NB4 (cell line): ENCODE results near the gene RERE.

ENCODE experiments used
- MYC ChIP-seq: IDR thresholded peaks from 2 replicates; pipeline ENCODE4 v1.6.1; 2011; ENCODE audit warnings: low read depth, low read length
- POLR2A ChIP-seq: IDR thresholded peaks from 2 replicates; pipeline ENCODE4 v1.6.1; 2011; ENCODE audit warnings: mild to moderate bottlenecking; ENCODE audit not compliant: insufficient read length; ENCODE audit errors: extremely low read depth
- TF ChIP-seq, protein P1 (sequence below): IDR thresholded peaks from one replicate; pipeline ENCODE4 v1.5.1; 2012; ENCODE audit warnings: low read depth, low read length
- TF ChIP-seq, protein P2 (sequence below): IDR thresholded peaks from 2 replicates; pipeline ENCODE4 v1.6.1; 2011; ENCODE audit warnings: low read depth, low read length

DNA sequence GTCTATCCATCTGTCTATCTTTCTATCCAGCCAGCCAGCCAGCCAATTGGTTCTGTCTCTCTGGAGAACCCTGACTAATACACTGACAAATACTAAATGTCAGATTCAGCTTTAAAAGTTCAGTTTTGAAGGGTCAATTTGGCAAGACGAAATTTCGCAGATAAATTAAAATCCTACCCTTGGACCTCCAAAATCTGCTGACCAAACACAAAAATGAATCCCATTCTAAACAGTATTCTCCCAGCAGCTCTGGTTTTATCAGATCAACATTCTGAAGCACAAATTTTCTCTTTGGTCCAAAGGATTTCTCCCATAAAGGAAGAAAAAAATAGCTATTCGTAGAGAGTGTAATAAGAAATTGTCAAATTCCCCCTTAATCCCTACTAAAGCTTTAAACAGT, 248.6 kb downstream of the RERE start:
- TF ChIP-seq, protein P1, sequence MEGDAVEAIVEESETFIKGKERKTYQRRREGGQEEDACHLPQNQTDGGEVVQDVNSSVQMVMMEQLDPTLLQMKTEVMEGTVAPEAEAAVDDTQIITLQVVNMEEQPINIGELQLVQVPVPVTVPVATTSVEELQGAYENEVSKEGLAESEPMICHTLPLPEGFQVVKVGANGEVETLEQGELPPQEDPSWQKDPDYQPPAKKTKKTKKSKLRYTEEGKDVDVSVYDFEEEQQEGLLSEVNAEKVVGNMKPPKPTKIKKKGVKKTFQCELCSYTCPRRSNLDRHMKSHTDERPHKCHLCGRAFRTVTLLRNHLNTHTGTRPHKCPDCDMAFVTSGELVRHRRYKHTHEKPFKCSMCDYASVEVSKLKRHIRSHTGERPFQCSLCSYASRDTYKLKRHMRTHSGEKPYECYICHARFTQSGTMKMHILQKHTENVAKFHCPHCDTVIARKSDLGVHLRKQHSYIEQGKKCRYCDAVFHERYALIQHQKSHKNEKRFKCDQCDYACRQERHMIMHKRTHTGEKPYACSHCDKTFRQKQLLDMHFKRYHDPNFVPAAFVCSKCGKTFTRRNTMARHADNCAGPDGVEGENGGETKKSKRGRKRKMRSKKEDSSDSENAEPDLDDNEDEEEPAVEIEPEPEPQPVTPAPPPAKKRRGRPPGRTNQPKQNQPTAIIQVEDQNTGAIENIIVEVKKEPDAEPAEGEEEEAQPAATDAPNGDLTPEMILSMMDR: no peak
- TF ChIP-seq POLR2A (no peak), MYC (no peak)
- TF ChIP-seq, protein P2, sequence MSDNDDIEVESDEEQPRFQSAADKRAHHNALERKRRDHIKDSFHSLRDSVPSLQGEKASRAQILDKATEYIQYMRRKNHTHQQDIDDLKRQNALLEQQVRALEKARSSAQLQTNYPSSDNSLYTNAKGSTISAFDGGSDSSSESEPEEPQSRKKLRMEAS: no peak
